Measurements from ENCODE around the gene CDC14C.

The CDC14C gene

GRCh38 chr7:48971173-48971572 lies 46.8 kb downstream of the CDC14C start:
- no peak for DNase-seq (ENCODE audit: low read depth in 2 of 3, low spot score in 2 of 3)

DNA sequence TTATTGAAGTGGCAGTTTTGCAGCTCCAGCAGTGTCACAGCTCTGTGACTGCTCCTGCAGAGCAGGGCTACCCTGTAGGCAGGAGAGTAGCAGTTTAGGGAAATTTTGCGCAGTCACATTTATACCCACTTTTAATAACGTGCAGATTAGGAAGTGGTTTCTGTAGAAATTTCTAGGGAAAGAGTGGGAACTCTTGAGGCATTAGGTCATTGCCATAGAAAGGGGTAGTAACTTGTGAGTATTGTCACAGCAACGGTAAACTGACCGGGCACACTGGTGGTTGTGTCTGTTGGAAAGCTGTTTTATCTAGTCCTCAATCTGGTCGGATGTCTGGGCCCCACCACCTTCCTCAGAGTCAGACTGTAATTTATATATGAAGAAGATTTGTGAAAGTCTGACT lies 51.9 kb downstream of the CDC14C start:
- no peak for DNase-seq (ENCODE audit: low read depth in 2 of 3, low spot score in 2 of 3)

- DNase-seq (ENCODE audit: low read depth in 2 of 3, low spot score in 2 of 3), result no peak
These were observed 52.5 kb downstream of the CDC14C start for GRCh38 chr7:48976850-48977249.

All from activated CD8-positive, alpha-beta memory T cell treated with anti-CD3 and anti-CD28 coated beads for 48 hours (primary cell).